K562 (cell line): ENCODE measurements around the gene MTHFD2. TPM values are rescaled to one million over a fixed set of nuclear protein-coding genes. Genes with fewer than 3 reads are reported as not detected.

Experiments used
- ATAC-seq: fragments of 200-7000 bp; cut with Tn5 transposase; 3 replicates; pipeline ENCODE4 v1.9.1; 2020; ENCODE audit warnings: moderate library complexity
- BruUV-seq: library from RNA; stranded (reverse); fragments of 400-500 nt; replicated peaks from 2 replicates; lab custom pipeline; 2021; lab: Mats Ljungman, UMichigan
- CTCF ChIA-PET: fragments of 300-600 bp; formaldehyde crosslinking; extraction: SDS; loops from one replicate; lab custom pipeline; 2021; ENCODE audit warnings: low intra/inter-chr PET ratio; lab: Yijun Ruan, JAX
- POLR2A ChIA-PET: fragments of 300-600, 350-650 bp; sonication (Branson Sonifier 250); formaldehyde crosslinking; extraction: SDS; loops from one replicate; lab custom pipeline; 2021; ENCODE audit warnings: antibody characterized with exemption, inconsistent platforms; lab: Yijun Ruan, JAX
- DNase-seq, 4 experiments: peaks; one replicate each; pipeline versions ENCODE4 v3.0.0 to v3.0.0-alpha.2; 2011 to 2018; ENCODE audit warnings: low spot score in 3 of 4, mixed read lengths in 3 of 4; ENCODE audit errors: extremely low read depth in 1 of 4
- FAIRE-seq: peaks from 2 replicates; lab custom pipeline; 2011; peaks lifted over from hg19 to GRCh38; lab: Jason Lieb, UNC
- H2AFZ ChIP-seq: 2 replicates; pipeline ENCODE4 v1.6.0; 2011; ENCODE audit warnings: low read depth, low read length, control low read depth, inconsistent platforms
- H3K27ac ChIP-seq: fragments of 200-600 bp; 3 replicates; pipeline ENCODE4 v1.8.0; 2011; ENCODE audit warnings: low read depth, mild to moderate bottlenecking, control low read depth, inconsistent platforms, low read length, moderate library complexity, mixed read lengths; ENCODE audit errors: extremely low read depth
- H3K27me3 ChIP-seq, 2 experiments: fragments of 300-600 bp in 1 of 2; 2 replicates in 1 of 2; 3 replicates in 1 of 2; pipeline versions ENCODE4 v1.6.0 to v1.8.0; 2011; ENCODE audit warnings: inconsistent platforms in 2 of 2, low read length in 2 of 2, mild to moderate bottlenecking in 1 of 2, mixed read lengths in 1 of 2, moderate library complexity in 1 of 2; ENCODE audit not compliant: control insufficient read depth in 2 of 2, insufficient read depth in 2 of 2
- H3K36me3 ChIP-seq: fragments of 300-600 bp; 3 replicates; pipeline ENCODE4 v1.8.0; 2011; ENCODE audit warnings: mild to moderate bottlenecking, low read length, inconsistent platforms; ENCODE audit not compliant: control insufficient read depth, insufficient read depth
- H3K4me1 ChIP-seq, 2 experiments: fragments of 200-600 bp in 1 of 2; replicated peaks in 1 of 2; 2 replicates in 1 of 2; 3 replicates in 1 of 2; pipeline versions ENCODE4 v1.5.1 to v1.8.0; 2011; ENCODE audit warnings: inconsistent platforms in 2 of 2, low read length in 2 of 2, mild to moderate bottlenecking in 1 of 2, mixed read lengths in 1 of 2, moderate library complexity in 1 of 2; ENCODE audit not compliant: control insufficient read depth in 2 of 2, insufficient read depth in 2 of 2
- H3K4me2 ChIP-seq: 2 replicates; pipeline ENCODE4 v1.6.1; 2011; ENCODE audit warnings: low read length, control low read depth, inconsistent platforms, mixed read lengths; ENCODE audit not compliant: insufficient read depth
- H3K4me3 ChIP-seq: fragments of 200-600 bp; sonication (generic), shearing (Covaris generic); 2 replicates; pipeline ENCODE4 v1.5.1; 2016; ENCODE audit warnings: control low read depth, inconsistent platforms
- H3K79me2 ChIP-seq: fragments of 200-600 bp; 3 replicates; pipeline ENCODE4 v1.8.0; 2011; ENCODE audit warnings: low read length, inconsistent platforms; ENCODE audit not compliant: control insufficient read depth, insufficient read depth
- H3K9ac ChIP-seq, 2 experiments: 2 replicates each; pipeline versions ENCODE4 v1.6.0 to v1.6.1; 2011; ENCODE audit warnings: low read depth in 2 of 2, low read length in 2 of 2, control low read depth in 1 of 2, inconsistent platforms in 1 of 2, mild to moderate bottlenecking in 1 of 2, mixed read lengths in 1 of 2; ENCODE audit not compliant: insufficient read depth in 1 of 2
- H3K9me1 ChIP-seq: one replicate; pipeline ENCODE4 v1.6.0; 2011; ENCODE audit warnings: inconsistent platforms, mild to moderate bottlenecking, low read length, moderate library complexity; ENCODE audit not compliant: control insufficient read depth, insufficient read depth
- H3K9me3 ChIP-seq: replicated peaks from 2 replicates; pipeline ENCODE4 v1.5.1; 2011; ENCODE audit warnings: low read depth, low read length, inconsistent platforms; ENCODE audit not compliant: control insufficient read depth, insufficient read depth
- H4K20me1 ChIP-seq: replicated peaks from 2 replicates; pipeline ENCODE4 v1.6.1; 2011; ENCODE audit warnings: low read length, inconsistent platforms, mixed read lengths; ENCODE audit not compliant: control insufficient read depth, insufficient read depth
- ATF3 ChIP-seq, 2 experiments: fragments of 450-650 bp in 1 of 2; sonication (generic) in 1 of 2; formaldehyde crosslinking in 1 of 2; IDR thresholded peaks in 1 of 2; conservative IDR thresholded peaks in 1 of 2; 2 replicates each; pipeline versions ENCODE4 v1.6.1 to v1.8.1; 2016 to 2023; ENCODE audit warnings: mild to moderate bottlenecking in 2 of 2, moderate library complexity in 2 of 2, inconsistent platforms in 1 of 2, missing genetic modification reagents in 1 of 2
- DEAF1 ChIP-seq: fragments of 450-650 bp; formaldehyde crosslinking; IDR thresholded peaks from 2 replicates; pipeline ENCODE4 v1.4.0; 2020; ENCODE audit warnings: mild to moderate bottlenecking, moderate library complexity
- NCOA1 ChIP-seq: fragments of 450-650 bp; IDR thresholded peaks from 2 replicates; pipeline ENCODE4 v1.6.1; 2016; ENCODE audit warnings: low read depth
- NR2C2 ChIP-seq, 2 experiments: fragments of 200-800 bp in 1 of 2; sonication (Bioruptor generic) in 1 of 2; sonication (generic) in 1 of 2; formaldehyde crosslinking in 1 of 2; IDR thresholded peaks; 2 replicates each; pipeline versions ENCODE4 v1.6.1 to v1.8.0; 2016 to 2022; ENCODE audit warnings: mild to moderate bottlenecking in 1 of 2, missing compliant biosample characterization in 1 of 2, missing genetic modification characterization in 1 of 2, missing genetic modification reagents in 1 of 2
- POLR2A ChIP-seq: fragments of 450-650 bp; conservative IDR thresholded peaks from 2 replicates; pipeline ENCODE4 v1.6.1; 2016
- ZNF583 ChIP-seq: fragments of 250-450 bp; sonication (Bioruptor Pico); IDR thresholded peaks from 2 replicates; pipeline ENCODE4 v1.4.0; 2020
- WGBS: fragments of 100-300 bp; shearing (Covaris generic); methylation state at CpG from one replicate; pipeline ENCODE4 v1.1.6; 2016; ENCODE audit warnings: low coverage, mixed read lengths; ENCODE audit not compliant: insufficient coverage; ENCODE audit errors: missing lambda C conversion rate; 5-methylcytosine and 5-hydroxymethylcytosine counted together
- in situ Hi-C: fragments of 300-500 bp; cut with MboI; formaldehyde crosslinking; loops from 4 replicates; pipeline ENCODE4 v1.15.0; 2018; ENCODE audit warnings: inconsistent platforms, mixed read lengths
- intact Hi-C: fragments of 100-400 bp; cut with micrococcal nuclease; formaldehyde crosslinking; loops from 2 replicates; pipeline ENCODE4 v1.14.2; 2022
- polyA plus RNA-seq, 8 experiments: library from polyadenylated mRNA; depleted of rRNA in 4 of 8; stranded (reverse) in 5 of 8; unstranded in 3 of 8; fragments of >200 nt; fragmentation: Nextera tagmentation in 2 of 8; fragmentation: Illumina TruSeq in 1 of 8; extraction: Ambion mirVana in 2 of 8; extraction: Trizol in 1 of 8; gene quantifications; 2 replicates each; pipeline versions ENCODE4 v1.2.1 to v1.2.3, GENCODE V29; 2011 to 2014; ENCODE audit warnings: inconsistent platforms in 1 of 8, missing spikeins in 1 of 8
- total RNA-seq, 7 experiments: library from RNA; depleted of rRNA in 6 of 7; stranded (reverse); fragments of >200 nt in 6 of 7; fragmentation: Illumina TruSeq in 2 of 7; extraction: Trizol in 2 of 7; gene quantifications; 2 replicates each; pipeline versions ENCODE4 v1.2.1 to v1.2.3, GENCODE V29; 2011 to 2021; ENCODE audit warnings: low replicate concordance in 1 of 7

Gene MTHFD2
- total and polyA plus RNA-seq, 9 of the 15 experiments (the other 6 are each of a cell fraction or from before 2014, with no cell fraction given), result 113 to 520 (median 234) TPM

- Histone ChIP-seq H4K20me1 (0 out of 2 replicates have a peak, but pooled peaks cover 8% of the 10 kb centered on the region), H3K4me3 (no peak overlapping the region), H3K9me1 (no peaks in the 10 kb centered on the region), H3K9me3 (no peaks in the 10 kb centered on the region), H2AFZ (no peak overlapping the region), H3K36me3 (peaks cover 44% of the 10 kb centered on the region), H3K9ac (no peak overlapping the region), H3K4me1 (peaks cover 0 to 3% of the 10 kb centered on the region in 2 experiments; a peak in 1 of 5 replicates), H3K4me2 (no peak overlapping the region), H3K79me2 (no peaks in the 10 kb centered on the region), H3K27ac (no peak overlapping the region), H3K27me3 (no peaks in the 10 kb centered on the region)
- no TSS peak for BruUV-seq
- FAIRE-seq (no peak), DNase-seq (no peak), ATAC-seq (no peak)
- TF ChIP-seq POLR2A (0 out of 2 replicates have a peak, but pooled peaks have one; percentile 7), ZNF583 (no peak), NCOA1 (no peak), ATF3 (IDR thresholded peaks at IDR 0.05) (0 out of 2 replicates have a peak, but pooled peaks have one; percentile 11), ATF3 (CRISPR knock-in tag; conservative IDR thresholded peaks at IDR 0.05) (no peak), NR2C2 (CRISPR knock-in tag; IDR thresholded peaks at IDR 0.05) (no peak), NR2C2 (tag; IDR thresholded peaks at IDR 0.05) (no peak), DEAF1 (CRISPR knock-in tag) (no peak)
- CTCF ChIA-PET, result no interaction called here
- in situ Hi-C loops (no loop called here), intact Hi-C loops (no loop called here)
- POLR2A ChIA-PET, result interaction anchor here (0.7 to 6.4 kb wide), 4 partner anchors 13 to 72 kb away, joined by 3 to 62 read pairs (median 4); no protein-coding TSS in a partner anchor
- WGBS, result 86% methylated on average over 5 of the region's 5 CpGs
These were observed 21.6 kb downstream of the MTHFD2 start for GRCh38 chr2:74219846-74220486.
